ENCODE results near the gene APEH.

Gene APEH

GRCh38 chr3:49641921-49642707, 32.0 kb upstream of the APEH start:
- no peak for DNase-seq (ENCODE audit: low read depth)
- TF ChIP-seq CTCF (IDR thresholded peaks at IDR 0.05; ENCODE audit: insufficient read depth, low read depth, low read length, missing control alignments), result no peak
- H3K4me3 ChIP-seq (ENCODE audit: low read depth, low read length), result no peak overlapping the region

GRCh38 chr3:49642708-49643145, 31.4 kb upstream of the APEH start:
- no peak overlapping the region for H3K4me3 ChIP-seq (ENCODE audit: low read depth, low read length)
- DNase-seq (ENCODE audit: low read depth), result no peak
- TF ChIP-seq CTCF (IDR thresholded peaks at IDR 0.05; ENCODE audit: insufficient read depth, low read depth, low read length, missing control alignments), result no peak

GRCh38 chr3:49644684-49645083, 29.5 kb upstream of the APEH start:
- DNase-seq (ENCODE audit: low read depth), result no peak
- TF ChIP-seq CTCF (IDR thresholded peaks at IDR 0.05; ENCODE audit: insufficient read depth, low read depth, low read length, missing control alignments), result no peak
- no peak overlapping the region for H3K4me3 ChIP-seq (ENCODE audit: low read depth, low read length)

- no peak overlapping the region for H3K4me3 ChIP-seq (ENCODE audit: low read depth, low read length)
- TF ChIP-seq CTCF (IDR thresholded peaks at IDR 0.05; ENCODE audit: insufficient read depth, low read depth, low read length, missing control alignments), result no peak
Observed at GRCh38 chr3:49646236-49646635, 27.9 kb upstream of the APEH start.

GRCh38 chr3:49647741-49648140, 26.4 kb upstream of the APEH start:
- no peak for TF ChIP-seq CTCF (IDR thresholded peaks at IDR 0.05; ENCODE audit: insufficient read depth, low read depth, low read length, missing control alignments)
- no peak for DNase-seq (ENCODE audit: low read depth)

More at GRCh38 chr3:49646236-49646635, 27.9 kb upstream of the APEH start:
- DNase-seq (ENCODE audit: low read depth), result no peak

GRCh38 chr3:49648354-49649019, 25.7 kb upstream of the APEH start:
- TF ChIP-seq CTCF (IDR thresholded peaks at IDR 0.05; ENCODE audit: insufficient read depth, low read depth, low read length, missing control alignments), result no peak
- H3K4me3 ChIP-seq (ENCODE audit: low read depth, low read length), result no peak overlapping the region
- no peak for DNase-seq (ENCODE audit: low read depth)

More at GRCh38 chr3:49647741-49648140, 26.4 kb upstream of the APEH start:
- H3K4me3 ChIP-seq (ENCODE audit: low read depth, low read length), result no peak overlapping the region
